Tibial nerve (tissue), 4 donors: ENCODE measurements around the gene CCDC24. TPM values are rescaled to one million over a fixed set of nuclear protein-coding genes. Genes with fewer than 3 reads are reported as not detected.

Experiments used
- DNase-seq, 2 donors: peaks; one replicate each; pipeline ENCODE4 v3.0.0-alpha.2; 2019; ENCODE audit warnings: low spot score in 2 of 2
- H3K27ac ChIP-seq, 4 donors: fragments of 200-600 bp; sonication (generic) in 3 of 4; one replicate each; pipeline ENCODE4 v1.5.1; 2017 to 2019; ENCODE audit warnings: mild to moderate bottlenecking in 1 of 4
- H3K27me3 ChIP-seq, 2 donors: fragments of 200-600 bp; sonication (generic) in 1 of 2; one replicate each; pipeline versions ENCODE4 v1.5.1 to v1.6.0; 2017 to 2019
- H3K36me3 ChIP-seq, 3 donors: fragments of 200-600 bp; sonication (generic); one replicate each; pipeline ENCODE4 v1.5.1; 2018 to 2019
- H3K4me1 ChIP-seq, 4 donors: fragments of 200-600 bp; sonication (generic) in 3 of 4; one replicate each; pipeline ENCODE4 v1.5.1; 2017 to 2019
- H3K4me3 ChIP-seq, 4 donors: fragments of 200-600 bp; sonication (generic) in 3 of 4; one replicate each; pipeline ENCODE4 v1.5.1; 2017 to 2019; ENCODE audit warnings: mild to moderate bottlenecking in 1 of 4, moderate library complexity in 1 of 4
- H3K9me3 ChIP-seq, 4 donors: fragments of 200-600 bp; sonication (generic) in 3 of 4; one replicate each; pipeline ENCODE4 v1.5.1; 2017 to 2019
- EP300 ChIP-seq, 2 donors: sonication (generic); formaldehyde crosslinking; IDR thresholded peaks; one replicate each; pipeline ENCODE4 v1.6.1; 2017; ENCODE audit warnings: antibody characterized with exemption in 2 of 2, mild to moderate bottlenecking in 1 of 2
- POLR2A ChIP-seq, 2 donors: fragments of 450-650 bp; IDR thresholded peaks; one replicate each; pipeline ENCODE4 v1.6.1; 2017; ENCODE audit warnings: antibody characterized with exemption in 2 of 2, mild to moderate bottlenecking in 2 of 2, moderate library complexity in 2 of 2
- WGBS, 2 donors: methylation state at CpG; one replicate each; pipeline ENCODE4 v1.1.5; 2018; 5-methylcytosine and 5-hydroxymethylcytosine counted together
- total RNA-seq, 4 donors: library from RNA; depleted of rRNA; stranded (reverse); fragments of >200 nt; gene quantifications; one replicate each; pipeline ENCODE4 v1.1.0, GENCODE V29; 2016
- TF ChIP-seq, protein P1 (sequence below), 5 experiments: fragments of 200-600 bp in 3 of 5; fragments of 450-650 bp in 2 of 5; sonication (generic) in 3 of 5; IDR thresholded peaks; one replicate each; pipeline ENCODE4 v1.5.1; 2016 to 2019; ENCODE audit warnings: antibody characterized with exemption in 5 of 5, mild to moderate bottlenecking in 3 of 5, moderate library complexity in 2 of 5

The CCDC24 gene
- total RNA-seq, 4 donors from 2014 or later: 5.4 to 18.8 (median 8.9) TPM

- TF ChIP-seq EP300 (IDR thresholded peaks at IDR 0.05) (no peak), POLR2A (IDR thresholded peaks at IDR 0.05) (no peak)
- TF ChIP-seq, protein P1, sequence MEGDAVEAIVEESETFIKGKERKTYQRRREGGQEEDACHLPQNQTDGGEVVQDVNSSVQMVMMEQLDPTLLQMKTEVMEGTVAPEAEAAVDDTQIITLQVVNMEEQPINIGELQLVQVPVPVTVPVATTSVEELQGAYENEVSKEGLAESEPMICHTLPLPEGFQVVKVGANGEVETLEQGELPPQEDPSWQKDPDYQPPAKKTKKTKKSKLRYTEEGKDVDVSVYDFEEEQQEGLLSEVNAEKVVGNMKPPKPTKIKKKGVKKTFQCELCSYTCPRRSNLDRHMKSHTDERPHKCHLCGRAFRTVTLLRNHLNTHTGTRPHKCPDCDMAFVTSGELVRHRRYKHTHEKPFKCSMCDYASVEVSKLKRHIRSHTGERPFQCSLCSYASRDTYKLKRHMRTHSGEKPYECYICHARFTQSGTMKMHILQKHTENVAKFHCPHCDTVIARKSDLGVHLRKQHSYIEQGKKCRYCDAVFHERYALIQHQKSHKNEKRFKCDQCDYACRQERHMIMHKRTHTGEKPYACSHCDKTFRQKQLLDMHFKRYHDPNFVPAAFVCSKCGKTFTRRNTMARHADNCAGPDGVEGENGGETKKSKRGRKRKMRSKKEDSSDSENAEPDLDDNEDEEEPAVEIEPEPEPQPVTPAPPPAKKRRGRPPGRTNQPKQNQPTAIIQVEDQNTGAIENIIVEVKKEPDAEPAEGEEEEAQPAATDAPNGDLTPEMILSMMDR (IDR thresholded peaks at IDR 0.05): no peak
- 93 to 94% methylated on average over 4 of the region's 4 CpGs for WGBS, 2 donors
- Histone ChIP-seq H3K9me3 (no peaks in the 10 kb centered on the region), H3K36me3 (peaks cover 0 to 26% (median 5%) of the 10 kb centered on the region in 3 donors), H3K27ac (no peak overlapping the region), H3K4me3 (no peak overlapping the region), H3K4me1 (peaks cover 0 to 41% (median 17%) of the 10 kb centered on the region in 4 donors), H3K27me3 (no peaks in the 10 kb centered on the region)
- no peak for DNase-seq
These were observed 40.1 kb upstream of the CCDC24 start for GRCh38 chr1:43951021-43951985.

DNA sequence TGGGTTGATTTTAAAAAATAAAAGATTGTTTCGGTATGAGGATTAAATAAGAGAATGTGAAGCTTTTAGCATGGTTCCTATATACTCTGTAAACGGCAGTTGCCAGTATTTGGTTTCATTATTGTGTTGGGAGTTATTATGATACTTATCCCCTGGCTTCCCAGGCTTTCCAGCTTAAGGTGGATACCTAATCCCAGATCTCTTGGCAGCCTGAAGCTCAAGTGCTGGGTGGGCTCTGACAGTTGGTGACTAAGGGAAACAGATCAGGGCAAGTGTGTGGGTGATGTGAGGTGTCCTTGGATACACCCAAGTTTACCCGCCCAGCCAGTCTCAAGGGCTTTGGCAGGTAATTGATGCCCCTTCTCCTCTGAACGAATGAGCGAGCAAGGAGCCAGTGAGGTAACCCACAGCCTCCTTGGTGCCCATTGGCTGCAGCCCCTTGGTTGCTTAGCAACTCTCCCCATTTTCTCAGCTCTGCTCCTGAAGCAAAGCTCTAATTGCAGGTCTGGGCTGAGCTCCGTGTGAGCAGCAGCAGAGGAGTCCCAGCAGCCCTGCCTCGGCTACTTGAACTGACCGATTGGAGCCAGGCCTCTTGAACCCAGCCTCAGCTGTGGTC is 38.6 kb upstream of the CCDC24 start:
- 57 to 72% methylated on average over 8 of the region's 8 CpGs for WGBS, 2 donors
- TF ChIP-seq POLR2A (IDR thresholded peaks at IDR 0.05) (no peak), EP300 (IDR thresholded peaks at IDR 0.05) (no peak)
- TF ChIP-seq, protein P1 (IDR thresholded peaks at IDR 0.05): no peak
- H3K4me1 ChIP-seq: peaks cover 0 to 33% (median 11%) of the 10 kb centered on the region in 4 donors
- no peak overlapping the region for H3K27ac ChIP-seq
- no peaks in the 10 kb centered on the region for H3K9me3 ChIP-seq
- no peak overlapping the region for H3K4me3 ChIP-seq
- H3K27me3 ChIP-seq: no peaks in the 10 kb centered on the region
- H3K36me3 ChIP-seq: peaks cover 0 to 42% (median 11%) of the 10 kb centered on the region in 3 donors
- DNase-seq: no peak

- no peaks in the 10 kb centered on the region for H3K9me3 ChIP-seq
- peaks cover 0 to 47% (median 14%) of the 10 kb centered on the region in 3 donors for H3K36me3 ChIP-seq
- no peak overlapping the region for H3K27ac ChIP-seq
- peaks cover 0 to 30% (median 5%) of the 10 kb centered on the region in 4 donors for H3K4me1 ChIP-seq
- H3K4me3 ChIP-seq: no peak overlapping the region
- WGBS, 2 donors: 65 to 72% methylated on average over 3 of the region's 3 CpGs
- no peak for DNase-seq
- no peaks in the 10 kb centered on the region for H3K27me3 ChIP-seq
- TF ChIP-seq, protein P1 (IDR thresholded peaks at IDR 0.05): no peak
- TF ChIP-seq EP300 (IDR thresholded peaks at IDR 0.05) (no peak), POLR2A (IDR thresholded peaks at IDR 0.05) (no peak)
These were observed 38.0 kb upstream of the CCDC24 start for GRCh38 chr1:43953361-43953760.

DNA sequence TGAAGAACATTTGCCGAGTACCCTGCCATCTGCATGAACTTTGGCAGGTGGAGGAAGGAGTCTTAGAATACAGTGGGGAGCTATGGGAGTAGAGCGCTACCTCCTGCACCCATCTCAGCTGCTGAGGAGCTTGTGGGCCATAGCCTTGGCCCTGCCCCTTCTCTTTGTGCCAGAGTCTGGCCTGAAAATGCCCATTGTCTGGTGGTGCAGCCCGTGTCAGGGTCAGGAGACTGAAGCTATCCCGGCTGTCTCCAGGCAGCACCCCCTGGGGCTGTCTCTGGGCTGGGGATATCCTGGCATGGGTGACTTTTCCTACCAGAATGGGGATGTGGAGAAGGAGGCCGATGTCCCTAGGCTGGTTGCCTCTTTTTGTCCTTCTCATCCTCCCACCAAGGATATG is 37.4 kb upstream of the CCDC24 start:
- no peaks in the 10 kb centered on the region for H3K27me3 ChIP-seq
- WGBS, 2 donors: 62 to 72% methylated on average over 4 to 5 of the region's 5 CpGs
- no peak overlapping the region for H3K4me3 ChIP-seq
- no peak for TF ChIP-seq EP300 (IDR thresholded peaks at IDR 0.05)
- no peak for TF ChIP-seq POLR2A (IDR thresholded peaks at IDR 0.05)
- H3K9me3 ChIP-seq: no peaks in the 10 kb centered on the region
- H3K4me1 ChIP-seq: peaks cover 0 to 28% (median under 1%) of the 10 kb centered on the region in 4 donors
- no peak overlapping the region for H3K27ac ChIP-seq
- peaks cover 0 to 54% (median 14%) of the 10 kb centered on the region in 3 donors for H3K36me3 ChIP-seq
- no peak for DNase-seq

DNA sequence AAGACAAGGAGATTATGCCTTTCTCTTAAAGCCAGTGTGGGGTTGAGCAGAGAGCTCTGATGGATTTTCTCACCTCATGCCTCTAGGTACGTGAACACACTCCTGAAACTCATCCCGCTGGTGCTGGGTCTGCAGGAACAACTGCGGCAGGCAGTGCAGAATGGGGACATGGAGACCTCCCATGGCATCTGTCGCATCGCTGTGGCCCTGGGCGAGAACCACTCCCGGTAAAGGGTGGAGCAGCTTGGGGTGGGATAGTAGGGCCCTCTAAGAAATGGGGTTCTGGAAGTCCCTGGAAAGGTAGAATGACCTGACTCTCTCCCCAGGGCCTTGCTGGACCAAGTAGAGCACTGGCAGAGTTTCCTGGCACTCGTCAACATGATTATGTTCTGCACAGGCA is 35.2 kb upstream of the CCDC24 start:
- no peak for DNase-seq
- WGBS, 2 donors: 95 to 96% methylated on average over 8 of the region's 8 CpGs
- Histone ChIP-seq H3K27me3 (no peaks in the 10 kb centered on the region), H3K4me3 (no peak overlapping the region), H3K4me1 (peaks cover 0 to 19% (median 0%) of the 10 kb centered on the region in 4 donors), H3K9me3 (no peaks in the 10 kb centered on the region), H3K27ac (no peak overlapping the region), H3K36me3 (peaks cover 0 to 55% (median 9%) of the 10 kb centered on the region in 3 donors)
- TF ChIP-seq POLR2A (IDR thresholded peaks at IDR 0.05) (no peak), EP300 (IDR thresholded peaks at IDR 0.05) (no peak)
- TF ChIP-seq, protein P1 (IDR thresholded peaks at IDR 0.05): no peak
